Caco-2 (cell line): ENCODE results near the gene LEAP2. TPM values are rescaled to one million over a fixed set of nuclear protein-coding genes. Genes with fewer than 3 reads are reported as not detected.

ENCODE experiments used
- BruUV-seq: library from RNA; stranded (reverse); fragments of 400-500 nt; replicated peaks from 2 replicates; lab custom pipeline; 2021; lab: Mats Ljungman, UMichigan
- CTCF ChIA-PET: fragments of 300-600 bp; sonication (Branson Sonifier 250); formaldehyde crosslinking; loops from one replicate; lab custom pipeline; 2022; ENCODE audit warnings: antibody characterized with exemption; lab: Charles Lee
- POLR2A ChIA-PET: fragments of 300-600 bp; sonication (Branson Sonifier 250); formaldehyde crosslinking; loops from one replicate; lab custom pipeline; 2022; ENCODE audit warnings: antibody characterized with exemption; lab: Charles Lee
- DNase-seq, 2 experiments: peaks; one replicate each; pipeline versions ENCODE4 v3.0.0 to v3.0.0-alpha.2; 2020 to 2022
- H3K27me3 ChIP-seq: replicated peaks from 2 replicates; pipeline ENCODE4 v1.6.0; 2011; ENCODE audit warnings: low read length; ENCODE audit not compliant: control insufficient read depth, insufficient read depth
- H3K36me3 ChIP-seq: 2 replicates; pipeline ENCODE4 v1.5.1; 2011; ENCODE audit warnings: low read length; ENCODE audit not compliant: control insufficient read depth, insufficient read depth
- H3K4me1 ChIP-seq: fragments of 250-450 bp; sonication (Bioruptor Pico); 2 replicates; pipeline ENCODE4 v1.5.1; 2020; ENCODE audit warnings: mild to moderate bottlenecking
- H3K4me3 ChIP-seq: 2 replicates; pipeline ENCODE4 v1.5.1; 2011; ENCODE audit warnings: low read depth, mild to moderate bottlenecking, control low read depth, low read length
- H3K9me3 ChIP-seq: fragments of 250-450 bp; sonication (Bioruptor Pico); 2 replicates; pipeline ENCODE4 v1.5.1; 2020; ENCODE audit warnings: mild to moderate bottlenecking, moderate library complexity
- H3K27ac Mint-ChIP-seq: one replicate; pipeline ENCODE4 v1.8.0; 2022; ENCODE audit warnings: mixed read lengths; ENCODE audit not compliant: unreplicated experiment
- H3K27me3 Mint-ChIP-seq: one replicate; pipeline ENCODE4 v1.8.0; 2022; ENCODE audit warnings: mixed read lengths; ENCODE audit not compliant: insufficient read depth, unreplicated experiment
- H3K36me3 Mint-ChIP-seq: one replicate; pipeline ENCODE4 v1.8.0; 2022; ENCODE audit warnings: mild to moderate bottlenecking, mixed read lengths; ENCODE audit not compliant: insufficient read depth, unreplicated experiment
- H3K4me1 Mint-ChIP-seq: one replicate; pipeline ENCODE4 v1.8.0; 2022; ENCODE audit warnings: low read depth, mixed read lengths; ENCODE audit not compliant: unreplicated experiment
- H3K4me3 Mint-ChIP-seq: one replicate; pipeline ENCODE4 v1.8.0; 2022; ENCODE audit warnings: mild to moderate bottlenecking, moderate library complexity, mixed read lengths; ENCODE audit not compliant: unreplicated experiment
- H3K9me3 Mint-ChIP-seq: one replicate; pipeline ENCODE4 v1.8.0; 2022; ENCODE audit warnings: mixed read lengths; ENCODE audit not compliant: unreplicated experiment
- intact Hi-C: fragments of 100-400 bp; cut with micrococcal nuclease; formaldehyde crosslinking; loops from one replicate; pipeline ENCODE4 v1.10.0; 2022; ENCODE audit not compliant: unreplicated experiment
- total RNA-seq: library from RNA; stranded (reverse); gene quantifications from 2 replicates; pipeline ENCODE4 v1.2.3, GENCODE V29; 2022
- TF ChIP-seq, protein P1 (sequence below), 2 experiments: fragments of 200-600 bp in 1 of 2; IDR thresholded peaks; 1 replicate in 1 of 2; 2 replicates in 1 of 2; pipeline versions ENCODE4 v1.5.1 to v1.8.0; 2011 to 2022; ENCODE audit warnings: antibody characterized with exemption in 1 of 2, control low read depth in 1 of 2, inconsistent platforms in 1 of 2, low read depth in 1 of 2, low read length in 1 of 2, mild to moderate bottlenecking in 1 of 2, moderate library complexity in 1 of 2; ENCODE audit not compliant: insufficient read depth in 1 of 2, severe bottlenecking in 1 of 2, unreplicated experiment in 1 of 2

LEAP2 gene
- total RNA-seq, 1 experiment from 2014 or later = 1.1 TPM

DNA sequence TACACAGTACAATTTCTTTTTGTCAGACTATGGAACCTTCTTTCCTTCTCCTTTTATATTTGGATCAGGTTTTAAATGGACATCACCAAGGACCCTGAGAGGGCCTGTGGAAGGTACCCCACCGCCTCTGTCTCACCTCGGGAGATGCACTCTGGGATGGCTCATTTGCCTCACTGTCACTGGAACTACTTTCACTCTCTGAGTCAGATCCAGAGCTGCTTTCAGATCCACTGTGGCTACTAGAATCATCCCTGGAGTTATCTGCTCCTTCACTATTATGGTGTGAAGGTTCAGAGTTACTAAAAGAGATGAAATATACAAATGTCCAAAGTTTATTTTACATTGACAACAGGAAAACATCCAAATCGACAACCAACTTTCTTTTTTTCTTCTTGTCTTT lies 24.6 kb downstream of the LEAP2 start:
- BruUV-seq = no TSS peak
- ChIA-PET POLR2A (no interaction called here), CTCF (no interaction called here)
- Histone ChIP-seq H3K27me3 (no peaks in the 10 kb centered on the region), H3K36me3 (no peaks in the 10 kb centered on the region), H3K4me3 (no peak overlapping the region), H3K4me1 (no peaks in the 10 kb centered on the region), H3K9me3 (no peaks in the 10 kb centered on the region)
- H3K4me1 Mint-ChIP-seq = no peaks in the 10 kb centered on the region
- TF ChIP-seq, protein P1, sequence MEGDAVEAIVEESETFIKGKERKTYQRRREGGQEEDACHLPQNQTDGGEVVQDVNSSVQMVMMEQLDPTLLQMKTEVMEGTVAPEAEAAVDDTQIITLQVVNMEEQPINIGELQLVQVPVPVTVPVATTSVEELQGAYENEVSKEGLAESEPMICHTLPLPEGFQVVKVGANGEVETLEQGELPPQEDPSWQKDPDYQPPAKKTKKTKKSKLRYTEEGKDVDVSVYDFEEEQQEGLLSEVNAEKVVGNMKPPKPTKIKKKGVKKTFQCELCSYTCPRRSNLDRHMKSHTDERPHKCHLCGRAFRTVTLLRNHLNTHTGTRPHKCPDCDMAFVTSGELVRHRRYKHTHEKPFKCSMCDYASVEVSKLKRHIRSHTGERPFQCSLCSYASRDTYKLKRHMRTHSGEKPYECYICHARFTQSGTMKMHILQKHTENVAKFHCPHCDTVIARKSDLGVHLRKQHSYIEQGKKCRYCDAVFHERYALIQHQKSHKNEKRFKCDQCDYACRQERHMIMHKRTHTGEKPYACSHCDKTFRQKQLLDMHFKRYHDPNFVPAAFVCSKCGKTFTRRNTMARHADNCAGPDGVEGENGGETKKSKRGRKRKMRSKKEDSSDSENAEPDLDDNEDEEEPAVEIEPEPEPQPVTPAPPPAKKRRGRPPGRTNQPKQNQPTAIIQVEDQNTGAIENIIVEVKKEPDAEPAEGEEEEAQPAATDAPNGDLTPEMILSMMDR (IDR thresholded peaks at IDR 0.05; ENCODE audit: insufficient read depth in 1 of 2, low read depth in 1 of 2, low read length in 1 of 2, severe bottlenecking in 1 of 2, unreplicated experiment in 1 of 2) = no peak
- intact Hi-C loops = no loop called here
- H3K27ac Mint-ChIP-seq = no peak overlapping the region
- H3K4me3 Mint-ChIP-seq = no peak overlapping the region
- H3K36me3 Mint-ChIP-seq = peaks cover 80% of the 10 kb centered on the region
- H3K27me3 Mint-ChIP-seq = no peaks in the 10 kb centered on the region
- no peaks in the 10 kb centered on the region for H3K9me3 Mint-ChIP-seq
- no peak for DNase-seq

DNA sequence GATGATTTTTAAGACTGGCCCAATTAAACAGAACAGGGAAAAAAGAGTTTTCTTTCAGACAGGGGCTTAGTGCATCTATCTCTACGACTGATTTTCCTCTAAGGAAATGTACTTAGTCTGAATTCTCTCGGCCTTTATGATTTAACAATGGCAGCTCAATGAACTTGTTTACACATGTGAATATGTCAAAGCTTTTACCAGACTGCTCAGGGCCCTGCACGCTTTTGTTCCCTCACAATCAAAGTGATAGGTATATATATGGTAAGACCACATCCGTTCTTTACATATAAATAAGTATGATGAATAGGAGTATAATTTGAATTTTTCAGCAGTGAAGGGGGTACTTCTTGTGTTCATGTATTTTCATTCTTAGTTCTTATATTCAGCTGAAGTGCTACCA lies 27.6 kb downstream of the LEAP2 start:
- Histone ChIP-seq H3K4me1 (no peaks in the 10 kb centered on the region), H3K36me3 (no peaks in the 10 kb centered on the region), H3K4me3 (no peak overlapping the region), H3K27me3 (no peaks in the 10 kb centered on the region), H3K9me3 (no peaks in the 10 kb centered on the region)
- TSS peak; percentile 8 for BruUV-seq
- H3K27me3 Mint-ChIP-seq = no peaks in the 10 kb centered on the region
- no peak for DNase-seq
- intact Hi-C loops = loop anchor here (10.0 kb wide), 1 partner anchor 154 kb away; the partner anchor contains the start of gene HSPA4
- ChIA-PET CTCF (no interaction called here), POLR2A (no interaction called here)
- peaks cover 81% of the 10 kb centered on the region for H3K36me3 Mint-ChIP-seq
- H3K4me3 Mint-ChIP-seq = no peak overlapping the region
- H3K9me3 Mint-ChIP-seq = no peaks in the 10 kb centered on the region
- TF ChIP-seq, protein P1 (IDR thresholded peaks at IDR 0.05; ENCODE audit: insufficient read depth in 1 of 2, low read depth in 1 of 2, low read length in 1 of 2, severe bottlenecking in 1 of 2, unreplicated experiment in 1 of 2) = no peak
- H3K27ac Mint-ChIP-seq = no peak overlapping the region
- no peaks in the 10 kb centered on the region for H3K4me1 Mint-ChIP-seq

DNA sequence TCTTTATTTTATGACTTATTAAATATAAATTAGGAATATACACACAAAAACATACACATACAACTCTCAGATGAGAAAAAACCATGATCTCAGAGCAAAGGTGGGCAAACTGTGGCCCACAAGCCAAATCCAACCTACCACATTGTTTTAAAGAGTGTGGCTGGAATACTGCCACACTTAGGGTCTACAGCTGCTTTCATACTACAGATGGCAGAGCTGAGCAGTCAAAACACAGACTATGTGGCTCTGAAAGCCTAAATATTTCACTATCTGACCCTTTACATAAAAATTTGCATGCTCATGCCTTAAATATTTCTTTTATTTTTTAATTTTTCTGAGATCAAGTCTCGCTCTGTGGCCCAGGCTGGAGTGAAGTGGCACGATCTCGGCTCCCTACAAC lies 28.3 kb downstream of the LEAP2 start:
- H3K27me3 Mint-ChIP-seq = no peaks in the 10 kb centered on the region
- no peaks in the 10 kb centered on the region for H3K36me3 ChIP-seq
- H3K27ac Mint-ChIP-seq = no peak overlapping the region
- no peaks in the 10 kb centered on the region for H3K4me1 ChIP-seq
- no peaks in the 10 kb centered on the region for H3K9me3 ChIP-seq
- H3K27me3 ChIP-seq = no peaks in the 10 kb centered on the region
- intact Hi-C loops = loop anchor here (10.0 kb wide), 1 partner anchor 153 kb away; the partner anchor contains the start of gene HSPA4
- TF ChIP-seq, protein P1 (IDR thresholded peaks at IDR 0.05; ENCODE audit: insufficient read depth in 1 of 2, low read depth in 1 of 2, low read length in 1 of 2, severe bottlenecking in 1 of 2, unreplicated experiment in 1 of 2) = no peak
- peaks cover 76% of the 10 kb centered on the region for H3K36me3 Mint-ChIP-seq
- no peaks in the 10 kb centered on the region for H3K9me3 Mint-ChIP-seq
- CTCF ChIA-PET = no interaction called here
- POLR2A ChIA-PET = no interaction called here
- H3K4me3 Mint-ChIP-seq = no peak overlapping the region
- no TSS peak for BruUV-seq
- H3K4me3 ChIP-seq = no peak overlapping the region
- DNase-seq = no peak
- no peaks in the 10 kb centered on the region for H3K4me1 Mint-ChIP-seq
